GM19438 (cell line): ENCODE results near the gene P4HB.

Experiments used
- ATAC-seq: cut with Tn5 transposase; IDR thresholded peaks from one replicate; pipeline ENCODE4 v1.9.1; 2021; ENCODE audit warnings: low read depth; ENCODE audit not compliant: unreplicated experiment

Gene P4HB

GRCh38 chr17:81813371-81813684 is 47.0 kb downstream of the P4HB start:
- ATAC-seq = no peak

GRCh38 chr17:81812571-81813370 is 47.6 kb downstream of the P4HB start:
- ATAC-seq = no peak

GRCh38 chr17:81811705-81812570 is 48.4 kb downstream of the P4HB start:
- ATAC-seq = no peak

- ATAC-seq = no peak
These were observed 49.2 kb downstream of the P4HB start for GRCh38 chr17:81810892-81811704.

- ATAC-seq = no peak
These were observed 49.9 kb downstream of the P4HB start for GRCh38 chr17:81810476-81810875.

GRCh38 chr17:81809556-81809998 is 50.8 kb downstream of the P4HB start:
- no peak for ATAC-seq

GRCh38 chr17:81808778-81809555 is 51.4 kb downstream of the P4HB start:
- ATAC-seq = no peak

GRCh38 chr17:81807839-81808238 is 52.5 kb downstream of the P4HB start:
- no peak for ATAC-seq

- no peak for ATAC-seq
These were observed 53.1 kb downstream of the P4HB start for GRCh38 chr17:81807210-81807719.

- no peak for ATAC-seq
These were observed 53.7 kb downstream of the P4HB start for GRCh38 chr17:81806461-81807209.

GRCh38 chr17:81805707-81806460 is 54.5 kb downstream of the P4HB start:
- ATAC-seq = no peak

- ATAC-seq = no peak
These were observed 55.6 kb downstream of the P4HB start for GRCh38 chr17:81804559-81805399.

GRCh38 chr17:81803728-81804558 is 56.4 kb downstream of the P4HB start, which contains the start of gene GCGR:
Gene GCGR (plus strand): TSS chr17:81804150. CDS start chr17:81809019, 4,869 bp downstream.
- no peak for ATAC-seq

- no peak for ATAC-seq
These were observed 57.3 kb downstream of the P4HB start for GRCh38 chr17:81802856-81803643.

- ATAC-seq = no peak
These were observed 58.1 kb downstream of the P4HB start for GRCh38 chr17:81802048-81802758.
